ENCODE measurements around the gene LAMP5.

LAMP5 gene

DNA sequence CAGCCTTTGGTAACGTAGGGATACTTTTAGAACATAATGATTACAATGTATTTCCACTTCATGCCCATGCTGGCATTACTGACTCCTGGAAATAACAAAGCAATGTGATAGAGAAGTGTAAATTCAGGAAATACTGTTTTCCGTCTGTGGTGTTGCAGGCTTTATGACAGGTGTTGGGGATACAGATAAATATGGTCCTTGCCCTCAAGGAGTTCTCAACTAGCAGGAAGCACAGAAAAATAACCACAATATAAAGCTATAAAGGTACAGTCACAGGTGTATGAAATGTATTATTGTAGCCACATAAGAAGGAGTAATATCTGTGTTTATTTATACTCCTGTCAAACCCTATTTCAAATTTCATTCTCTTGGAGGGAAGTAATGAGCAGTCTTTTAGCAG is 12.9 kb upstream of the LAMP5 start:
- DNase-seq = no peak

DNA sequence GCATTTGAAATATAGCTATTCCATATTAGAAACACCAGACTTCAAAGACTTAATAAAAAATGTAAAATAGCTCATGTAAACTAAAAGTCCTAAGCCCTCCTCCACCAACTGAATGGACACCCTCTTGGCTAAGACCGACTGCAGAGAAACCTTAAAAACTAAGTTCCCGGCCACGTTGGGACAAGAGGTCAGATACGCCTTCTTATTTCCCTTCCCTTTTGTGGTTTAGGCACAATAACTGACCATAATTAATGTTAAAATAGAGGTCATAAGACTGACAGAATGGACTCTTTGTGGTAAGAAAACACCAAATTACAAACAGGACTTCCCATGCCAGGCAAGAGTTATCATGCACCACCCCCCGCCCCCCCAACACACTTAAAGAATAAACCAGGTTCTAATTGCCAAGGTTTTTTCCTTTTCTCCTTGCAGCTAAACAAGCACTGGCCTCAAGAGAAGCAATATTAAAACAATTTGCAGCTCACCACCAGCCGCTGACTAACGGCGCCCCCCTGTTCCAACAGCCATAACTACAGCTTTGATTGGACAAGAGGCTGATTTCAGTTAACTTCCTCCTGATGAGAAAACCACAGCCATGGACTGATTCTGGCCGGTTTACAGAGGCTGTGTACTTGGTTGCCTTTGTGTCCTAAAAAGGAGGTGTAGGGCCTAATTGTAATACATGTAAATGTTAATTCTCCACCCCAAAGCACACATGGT is 10.7 kb upstream of the LAMP5 start:
- DNase-seq = no peak

GRCh38 chr20:9506280-9506821 is 8.0 kb upstream of the LAMP5 start:
- DNase-seq = no peak

- DNase-seq = no peak
Observed at GRCh38 chr20:9506964-9507369, 7.4 kb upstream of the LAMP5 start.

DNA sequence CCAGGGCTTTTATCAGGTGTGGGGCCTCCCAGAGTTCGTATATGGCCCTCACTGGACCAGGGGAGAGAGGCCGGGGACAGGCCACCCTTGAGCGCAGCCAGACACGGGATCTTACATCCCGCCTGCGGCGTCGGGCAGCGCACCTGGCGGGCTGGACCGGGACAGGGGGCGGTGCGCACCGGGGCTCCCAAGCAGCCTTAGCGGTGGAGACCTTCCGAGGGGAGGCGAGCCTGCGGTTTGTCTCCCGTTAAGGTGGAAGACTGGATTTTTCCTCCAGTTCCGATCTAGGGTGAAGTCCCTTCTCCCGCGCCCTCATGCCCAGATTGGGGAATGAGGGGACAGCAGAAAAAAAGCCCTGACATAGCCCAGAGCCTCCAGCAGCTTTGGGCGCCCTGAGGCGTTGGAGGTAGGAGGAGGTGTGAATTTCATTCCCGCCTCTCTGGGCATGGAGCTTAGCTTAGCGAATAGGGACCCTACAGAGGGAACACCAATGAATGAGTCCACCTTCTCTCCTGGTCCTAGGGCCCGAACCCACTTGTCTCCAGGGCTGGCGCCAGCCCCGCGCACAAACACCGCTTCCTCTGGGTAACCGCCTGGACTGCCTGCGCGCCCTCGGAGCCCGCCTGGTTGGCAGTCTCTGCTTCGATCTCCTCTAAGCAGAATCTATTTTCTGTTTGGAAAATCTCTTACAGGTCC is 6.7 kb upstream of the LAMP5 start:
- no peak for DNase-seq

GRCh38 chr20:9508240-9508661 is 6.1 kb upstream of the LAMP5 start:
- DNase-seq = no peak

GRCh38 chr20:9508696-9509178 is 5.7 kb upstream of the LAMP5 start:
- no peak for DNase-seq

DNA sequence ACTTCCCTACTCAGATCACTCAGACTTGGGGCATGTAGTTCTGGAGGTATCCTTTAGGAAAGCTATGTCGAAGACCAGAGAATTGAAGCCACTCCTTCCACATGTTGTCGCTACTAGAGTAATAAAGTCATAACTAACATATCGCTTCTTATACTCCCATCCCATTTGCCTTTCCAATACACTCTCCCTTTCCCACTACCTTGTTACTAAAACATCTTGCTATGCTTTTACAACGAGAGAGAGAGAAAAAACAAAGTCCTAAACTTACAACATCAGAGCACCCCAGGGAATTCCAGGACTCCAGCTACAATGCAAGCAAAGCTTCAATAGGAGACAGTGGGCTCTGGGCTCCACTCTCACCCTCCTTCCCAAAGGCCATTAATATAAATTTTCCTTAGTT is 5.1 kb upstream of the LAMP5 start:
- no peak for DNase-seq

DNA sequence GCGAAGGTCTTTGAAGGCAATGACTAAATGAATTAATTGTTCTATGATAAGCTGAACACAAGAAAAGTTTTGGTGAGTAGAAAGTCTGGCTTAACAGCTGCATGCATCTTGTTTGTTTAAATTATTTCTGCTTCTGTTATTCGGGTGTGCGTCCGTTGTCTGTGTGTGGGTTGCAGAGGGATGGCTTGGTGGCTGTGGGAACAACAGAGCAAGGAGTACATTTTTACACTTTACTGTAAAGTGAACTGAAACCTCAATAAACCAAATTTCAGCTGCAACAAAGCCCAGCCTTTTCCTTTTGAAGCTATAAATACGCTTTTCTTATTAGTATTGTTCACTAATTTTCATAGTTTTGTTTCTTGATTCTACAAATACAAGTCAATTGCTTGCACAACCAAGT is 3.5 kb upstream of the LAMP5 start:
- no peak for DNase-seq

GRCh38 chr20:9514072-9514460 is 324 bp upstream of the LAMP5 start:
- no peak for DNase-seq

- no peak for DNase-seq
Observed at GRCh38 chr20:9515214-9515585, 810 bp downstream of the LAMP5 start.

GRCh38 chr20:9515741-9516233 is 1.4 kb downstream of the LAMP5 start:
- DNase-seq = no peak

GRCh38 chr20:9516234-9516871 is 2.0 kb downstream of the LAMP5 start:
- no peak for DNase-seq

DNA sequence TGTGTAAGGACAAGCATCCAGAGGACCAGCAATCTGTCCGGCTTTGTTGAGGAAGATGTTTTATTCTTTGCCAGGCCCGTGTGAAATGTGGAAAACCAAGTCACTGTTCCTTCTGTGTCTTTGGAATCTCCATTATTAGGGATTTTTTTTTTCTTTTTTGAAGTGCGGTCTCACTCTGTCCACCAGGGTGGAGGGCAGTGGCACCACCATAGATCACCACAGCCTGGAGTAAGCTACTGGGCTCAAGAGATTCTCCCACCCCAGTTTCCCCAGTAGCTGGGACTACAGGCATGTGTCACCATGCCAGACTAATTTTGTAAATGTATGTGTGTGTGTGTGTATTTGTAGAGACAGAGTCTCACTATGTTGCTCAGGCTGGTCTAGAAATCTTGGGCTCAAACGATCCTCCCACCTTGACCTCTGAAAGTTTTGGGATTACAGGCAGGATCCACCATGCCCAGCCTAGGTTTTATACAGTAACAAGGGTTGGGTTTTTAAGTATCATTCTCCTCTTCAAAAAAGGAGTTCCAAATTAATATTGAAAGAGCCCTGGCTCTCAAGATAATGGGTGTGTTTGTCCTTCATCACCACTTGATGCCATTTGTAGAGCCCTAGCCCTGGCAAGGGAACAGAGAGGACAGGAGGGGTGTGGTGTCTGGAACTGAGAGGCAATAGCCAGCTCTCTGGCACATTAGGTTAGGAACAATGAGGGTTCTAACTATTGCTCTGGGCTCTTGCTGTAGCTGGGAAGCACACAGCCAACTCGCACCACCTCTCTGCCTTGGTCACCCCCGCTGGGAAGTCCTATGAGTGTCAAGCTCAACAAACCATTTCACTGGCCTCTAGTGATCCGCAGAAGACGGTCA is 3.1 kb downstream of the LAMP5 start:
- no peak for DNase-seq

DNA sequence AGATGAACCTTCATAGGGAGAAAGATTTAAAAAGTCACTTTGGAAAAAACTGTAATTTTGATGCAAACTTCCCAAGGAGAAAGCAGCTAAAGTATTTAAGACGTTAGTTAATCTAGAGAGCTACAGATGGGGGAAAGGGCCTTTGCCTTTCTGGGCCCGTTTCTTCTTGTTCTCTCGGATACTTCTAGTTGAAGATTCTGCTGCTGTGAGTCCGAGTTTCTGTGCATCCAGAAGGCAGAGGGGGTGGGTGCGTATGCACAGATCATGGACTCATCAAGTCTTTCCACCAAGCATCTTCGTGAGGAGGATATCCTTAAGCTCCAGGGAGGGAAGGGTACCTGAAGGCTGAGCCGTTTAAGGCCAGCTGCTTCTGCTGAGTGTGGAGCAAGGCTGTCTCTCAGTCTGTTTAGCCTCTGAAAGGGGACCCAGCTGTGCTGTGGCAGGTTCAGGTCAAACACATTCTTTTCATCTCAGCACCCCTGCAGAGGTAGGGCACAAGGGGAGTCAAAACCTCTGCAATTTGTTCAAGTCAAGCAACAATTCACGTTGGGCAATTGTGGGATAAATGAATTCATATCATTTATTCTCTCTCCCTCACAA is 4.3 kb downstream of the LAMP5 start:
- DNase-seq = no peak

- no peak for DNase-seq
Observed at GRCh38 chr20:9520086-9520485, 5.7 kb downstream of the LAMP5 start.

- no peak for DNase-seq
Observed at GRCh38 chr20:9523636-9524035, 9.2 kb downstream of the LAMP5 start.

- DNase-seq = no peak
Observed at GRCh38 chr20:9531581-9531980, 17.2 kb downstream of the LAMP5 start.

- DNase-seq = no peak
Observed at GRCh38 chr20:9532069-9532838, 17.9 kb downstream of the LAMP5 start.

DNA sequence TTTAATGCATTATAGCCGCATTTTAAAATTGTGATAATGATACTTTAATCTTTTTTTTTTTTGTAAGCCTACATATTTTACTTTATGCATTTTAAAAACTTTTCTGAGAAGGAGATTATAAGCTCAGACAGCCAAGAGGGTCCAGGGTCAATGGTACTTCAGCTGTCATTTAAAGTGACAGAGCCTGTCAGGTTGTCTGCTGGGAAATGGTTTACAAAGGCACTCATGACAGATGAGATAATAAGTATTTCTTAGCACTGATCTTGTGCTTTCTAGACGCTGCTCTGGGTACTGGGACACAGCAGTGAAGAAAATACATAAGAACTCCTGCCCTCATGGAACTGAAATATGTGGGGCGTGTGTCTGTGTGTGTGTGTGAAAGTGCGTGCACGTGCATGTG is 19.6 kb downstream of the LAMP5 start:
- no peak for DNase-seq

DNA sequence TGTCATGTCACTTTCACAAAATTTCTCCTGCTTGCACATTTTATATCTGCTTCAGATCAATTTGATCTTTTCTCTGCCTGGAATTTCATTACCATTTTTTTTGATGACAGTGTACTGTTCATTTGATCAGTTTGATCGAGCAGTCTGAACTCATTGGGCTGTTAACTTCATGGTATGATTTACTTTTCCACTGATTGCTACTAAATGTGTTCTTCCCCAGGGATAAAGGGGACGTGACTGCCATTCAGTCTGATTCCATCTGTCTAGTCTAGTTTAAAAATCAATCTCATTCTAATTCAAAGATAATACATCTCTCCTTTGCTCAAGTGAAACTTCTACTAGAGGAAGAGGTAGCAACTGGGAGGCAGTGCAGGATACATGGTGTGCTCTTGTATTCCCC is 21.1 kb downstream of the LAMP5 start:
- no peak for DNase-seq

Data from activated CD4-positive, alpha-beta T cell treated with anti-CD3 and anti-CD28 coated beads, Interleukin-2, amount 50 U/mL, for 4 hours (primary cell).